ENCODE data around the gene TIGIT. TPM values are rescaled to one million over a fixed set of nuclear protein-coding genes. Genes with fewer than 3 reads are reported as not detected.
A peak's percentile ranks its signal among the peaks of the same experiment; 100 is the strongest.

The TIGIT gene
- total and polyA plus RNA-seq, 2 experiments from 2014 or later: 0.07 to 0.50 TPM

DNA sequence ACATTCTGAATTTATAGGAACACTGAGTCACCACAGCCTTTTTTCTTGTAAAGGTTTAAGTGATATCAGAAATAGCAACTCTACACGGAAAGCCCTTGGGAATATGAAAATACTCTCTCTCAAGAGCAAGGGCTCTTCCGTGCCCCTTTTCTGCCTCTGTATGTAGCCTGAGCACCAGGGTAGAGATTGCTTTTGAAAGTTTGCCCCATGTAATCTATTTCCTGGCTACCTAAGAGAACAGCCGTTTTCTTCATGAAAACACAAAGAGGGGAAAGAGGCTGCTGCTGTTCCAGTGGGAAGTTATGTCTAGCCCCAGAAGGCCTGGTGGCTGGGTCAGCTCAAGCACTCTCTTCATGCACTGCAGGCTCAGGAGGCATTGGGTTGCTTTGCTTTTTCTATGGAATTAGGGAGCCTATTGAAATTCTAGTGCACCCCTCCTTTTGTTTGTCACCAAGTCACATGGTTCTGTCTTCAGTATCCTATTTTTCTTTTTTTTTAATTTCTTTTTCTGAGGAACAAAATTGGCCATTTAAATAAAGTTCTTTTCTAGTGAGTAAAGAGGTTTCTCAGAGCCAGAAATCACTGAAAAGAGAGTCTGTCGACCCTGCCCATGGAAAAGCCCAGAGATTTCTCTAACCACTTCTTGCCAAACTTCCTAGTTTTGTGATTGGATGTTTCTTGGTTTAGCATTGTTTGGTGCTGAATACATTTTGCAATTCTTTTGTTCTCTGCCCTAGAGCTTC lies 39.5 kb downstream of the TIGIT start:
- ATAC-seq (peak; percentile 91), DNase-seq (ENCODE audit: low spot score) (peak; percentile 60)
- Mint-ChIP-seq H3K9me3 (peaks cover 4% of the 10 kb centered on the region; the same call in 1 of the 3 replicates), H3K4me3 (no peak overlapping the region), H3K27me3 (ENCODE audit: insufficient read depth, low read depth, poor library complexity) (peaks cover 3% of the 10 kb centered on the region), H3K36me3 (ENCODE audit: low read depth) (no peaks in the 10 kb centered on the region), H3K27ac (peak overlapping the region; percentile 76), H3K4me1 (peaks cover 51% of the 10 kb centered on the region)
- Histone ChIP-seq H3K9me2 (ENCODE audit: insufficient read depth) (no peaks in the 10 kb centered on the region), H3K36me3 (ENCODE audit: insufficient read depth) (no peaks in the 10 kb centered on the region), H2AFZ (peak overlapping the region; percentile 23; the same call in 1 of the 2 replicates), H3F3A (replicated peaks; ENCODE audit: low read depth) (peaks cover 5% of the 10 kb centered on the region), H3K4me2 (peak overlapping the region; percentile 20), H4K20me1 (replicated peaks; ENCODE audit: insufficient read depth) (no peaks in the 10 kb centered on the region), H3K79me2 (replicated peaks; ENCODE audit: insufficient read depth) (no peaks in the 10 kb centered on the region), H3K4me3 (0 out of 2 replicates have a peak overlapping the region, but pooled peaks have one; percentile 1), H3K4me1 (ENCODE audit: insufficient read depth) (peaks cover 34% of the 10 kb centered on the region), H3K27ac (ENCODE audit: low read depth) (peak overlapping the region; percentile 78), H3K27me3 (ENCODE audit: insufficient read depth) (no peaks in the 10 kb centered on the region)
- TF ChIP-seq REST (IDR thresholded peaks at IDR 0.05; ENCODE audit: unreplicated experiment) (no peak), CREB1 (CRISPR knock-in tag; IDR thresholded peaks at IDR 0.05; ENCODE audit: low read depth) (no peak), NANOG (IDR thresholded peaks at IDR 0.05; ENCODE audit: borderline replicate concordance) (no peak), ZNF114 (CRISPR knock-in tag; IDR thresholded peaks at IDR 0.05) (no peak), POLR2AphosphoS5 (IDR thresholded peaks at IDR 0.05; ENCODE audit: low read depth) (no peak), ZNF331 (CRISPR knock-in tag; IDR thresholded peaks at IDR 0.05; ENCODE audit: low read depth) (no peak), JUNB (IDR thresholded peaks at IDR 0.05; ENCODE audit: unreplicated experiment) (no peak), ETS1 (IDR thresholded peaks at IDR 0.05) (no peak), CTCF (conservative IDR thresholded peaks at IDR 0.05; ENCODE audit: low read depth in 2 of 2) (no peak), EZH2 (IDR thresholded peaks at IDR 0.05; ENCODE audit: low read depth, unreplicated experiment) (no peak), EZH2phosphoT487 (IDR thresholded peaks at IDR 0.05; ENCODE audit: unreplicated experiment) (no peak), STAT1 (IDR thresholded peaks at IDR 0.05; ENCODE audit: unreplicated experiment) (no peak), ZNF462 (CRISPR knock-in tag; IDR thresholded peaks at IDR 0.05) (no peak)

Measured in GM23338 (cell line).